ENCODE measurements around the gene NUP85.
"Not testable (repeated sequence)": the region's sequence is repeated elsewhere in the genome, so short reads cannot be mapped to it uniquely, and the experiment has no call there.

The NUP85 gene

GRCh38 chr17:75244133-75244866, 38.8 kb downstream of the NUP85 start:
- in situ Hi-C loops (cut with HindIII; ENCODE audit: low sequenced_read_pairs) = no loop called here
- no peak overlapping the region for H3K4me3 ChIP-seq (ENCODE audit: low read depth, low read length)
- no peak for DNase-seq (ENCODE audit: low read depth)
- no peak for TF ChIP-seq CTCF (IDR thresholded peaks at IDR 0.05; ENCODE audit: low read depth, low read length, missing control alignments)

GRCh38 chr17:75245011-75245410, 39.5 kb downstream of the NUP85 start:
- in situ Hi-C loops (cut with HindIII; ENCODE audit: low sequenced_read_pairs) = no loop called here
- DNase-seq (ENCODE audit: low read depth) = no peak
- no peak for TF ChIP-seq CTCF (IDR thresholded peaks at IDR 0.05; ENCODE audit: low read depth, low read length, missing control alignments)
- no peak overlapping the region for H3K4me3 ChIP-seq (ENCODE audit: low read depth, low read length)

GRCh38 chr17:75246404-75246803, 40.9 kb downstream of the NUP85 start:
- no peak for DNase-seq (ENCODE audit: low read depth)
- no peak overlapping the region for H3K4me3 ChIP-seq (ENCODE audit: low read depth, low read length)
- no peak for TF ChIP-seq CTCF (IDR thresholded peaks at IDR 0.05; ENCODE audit: low read depth, low read length, missing control alignments)
- in situ Hi-C loops (cut with HindIII; ENCODE audit: low sequenced_read_pairs) = no loop called here

GRCh38 chr17:75249564-75249963, 44.1 kb downstream of the NUP85 start:
- no peak for DNase-seq (ENCODE audit: low read depth)
- in situ Hi-C loops (cut with HindIII; ENCODE audit: low sequenced_read_pairs) = no loop called here
- no peak for TF ChIP-seq CTCF (IDR thresholded peaks at IDR 0.05; ENCODE audit: low read depth, low read length, missing control alignments)
- H3K4me3 ChIP-seq (ENCODE audit: low read depth, low read length) = no peak overlapping the region

GRCh38 chr17:75250009-75250471, 44.6 kb downstream of the NUP85 start:
- TF ChIP-seq CTCF (IDR thresholded peaks at IDR 0.05; ENCODE audit: low read depth, low read length, missing control alignments) = no peak
- DNase-seq (ENCODE audit: low read depth) = no peak
- no peak overlapping the region for H3K4me3 ChIP-seq (ENCODE audit: low read depth, low read length)
- in situ Hi-C loops (cut with HindIII; ENCODE audit: low sequenced_read_pairs) = no loop called here

GRCh38 chr17:75252039-75252816, 46.7 kb downstream of the NUP85 start:
- TF ChIP-seq CTCF (IDR thresholded peaks at IDR 0.05; ENCODE audit: low read depth, low read length, missing control alignments) = no peak
- no peak for DNase-seq (ENCODE audit: low read depth)
- in situ Hi-C loops (cut with HindIII; ENCODE audit: low sequenced_read_pairs) = no loop called here
- no peak overlapping the region for H3K4me3 ChIP-seq (ENCODE audit: low read depth, low read length)

GRCh38 chr17:75255954-75256698, 50.6 kb downstream of the NUP85 start:
- DNase-seq (ENCODE audit: low read depth); in situ Hi-C loops (cut with HindIII; ENCODE audit: low sequenced_read_pairs); H3K4me3 ChIP-seq (ENCODE audit: low read depth, low read length): not testable (repeated sequence)

GRCh38 chr17:75257228-75257627, 51.7 kb downstream of the NUP85 start:
- in situ Hi-C loops (cut with HindIII; ENCODE audit: low sequenced_read_pairs); DNase-seq (ENCODE audit: low read depth); H3K4me3 ChIP-seq (ENCODE audit: low read depth, low read length): not testable (repeated sequence)
